Activated CD8-positive, alpha-beta memory T cell treated with anti-CD3 and anti-CD28 coated beads for 48 hours (primary cell): Measurements from ENCODE around the gene DAND5.

Source experiments
- DNase-seq, 3 experiments: peaks; one replicate each; pipeline ENCODE4 v3.0.0-alpha.2; 2020; ENCODE audit warnings: low read depth in 2 of 3, low spot score in 2 of 3

DAND5 gene

GRCh38 chr19:12969292-12969988, at the start of gene DAND5:
TSS of gene DAND5 (plus strand) at chr19:12969576. CDS start at chr19:12969661, 85 bp downstream.
- DNase-seq: no peak

- DNase-seq: no peak
These were observed 48.3 kb upstream of the DAND5 start for GRCh38 chr19:12921047-12921446.

- DNase-seq: no peak
These were observed 46.4 kb upstream of the DAND5 start for GRCh38 chr19:12922959-12923358.

- DNase-seq: no peak
These were observed 44.6 kb upstream of the DAND5 start for GRCh38 chr19:12924621-12925310.

- no peak for DNase-seq
These were observed 39.3 kb upstream of the DAND5 start for GRCh38 chr19:12930002-12930645.

GRCh38 chr19:12932392-12933286, 36.7 kb upstream of the DAND5 start:
- DNase-seq: no peak

GRCh38 chr19:12933287-12934072, 35.9 kb upstream of the DAND5 start, which contains the start of gene FARSA:
TSS of gene FARSA (minus strand) at chr19:12933711. CDS start at chr19:12933696, 15 bp downstream.
- peak; percentile 67 to 79 (median 68) for DNase-seq

- no peak for DNase-seq
These were observed 34.3 kb upstream of the DAND5 start for GRCh38 chr19:12935071-12935470.

GRCh38 chr19:12936582-12936981, 32.8 kb upstream of the DAND5 start:
- DNase-seq: no peak

- no peak for DNase-seq
These were observed 32.1 kb upstream of the DAND5 start for GRCh38 chr19:12937093-12937926.

GRCh38 chr19:12937927-12938778, 31.2 kb upstream of the DAND5 start, which contains the start of gene CALR:
TSS of gene CALR (plus strand) at chr19:12938609. CDS start at chr19:12938680, 71 bp downstream.
- DNase-seq: peak; percentile 93 to 98 (median 97)

GRCh38 chr19:12938779-12939601, 30.4 kb upstream of the DAND5 start:
- no peak for DNase-seq

GRCh38 chr19:12939975-12940423, 29.4 kb upstream of the DAND5 start:
- DNase-seq: no peak

- no peak for DNase-seq
These were observed 28.5 kb upstream of the DAND5 start for GRCh38 chr19:12940897-12941296.

- DNase-seq: no peak
These were observed 25.8 kb upstream of the DAND5 start for GRCh38 chr19:12943437-12944044.

GRCh38 chr19:12944104-12944674, 25.2 kb upstream of the DAND5 start:
- no peak for DNase-seq
